ENCODE results near the gene ENO4. TPM values are rescaled to one million over a fixed set of nuclear protein-coding genes. Genes with fewer than 3 reads are reported as not detected.

The ENO4 gene
- polyA plus RNA-seq, 1 of the 3 experiments (the other 2 are of a cell fraction), result 0.36 TPM

DNA sequence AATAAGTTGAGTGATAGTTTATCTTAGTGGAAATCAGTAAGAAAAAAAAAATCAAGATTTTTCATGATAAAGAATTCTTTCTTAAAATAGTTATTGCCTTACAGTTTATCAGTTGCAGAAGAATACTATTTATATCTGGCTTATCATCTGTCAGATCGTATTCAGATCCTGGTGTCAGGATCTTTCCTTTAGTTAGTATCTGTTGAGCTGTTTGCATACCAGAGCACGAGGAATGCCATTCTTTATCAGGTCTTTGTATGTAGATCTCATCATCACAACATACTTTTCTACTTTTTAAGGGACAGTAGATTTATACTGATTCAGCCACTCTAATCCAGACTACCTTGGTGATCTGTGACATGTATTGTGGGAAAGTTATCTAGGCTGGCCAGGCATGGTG is 12.5 kb downstream of the ENO4 start:
- Histone ChIP-seq H3K36me3 (replicated peaks in 1 of 2; ENCODE audit: control insufficient read depth in 1 of 2, insufficient read depth in 2 of 2, low read length in 1 of 2) (no peaks in the 10 kb centered on the region), H3K27me3 (ENCODE audit: insufficient read depth) (no peaks in the 10 kb centered on the region), H2AFZ (ENCODE audit: low read depth) (no peak overlapping the region), H4K20me1 (ENCODE audit: insufficient read depth) (no peaks in the 10 kb centered on the region), H3K9me3 (no peaks in the 10 kb centered on the region), H3K4me1 (ENCODE audit: control insufficient read depth in 1 of 2, insufficient read depth in 2 of 2, low read depth in 1 of 2, low read length in 1 of 2) (no peaks in the 10 kb centered on the region), H3K4me3 (ENCODE audit: low read depth in 2 of 2, low read length in 1 of 2) (no peak overlapping the region), H3K79me2 (ENCODE audit: insufficient read depth) (no peaks in the 10 kb centered on the region), H3K27ac (ENCODE audit: low read depth in 2 of 2, low read length in 1 of 2) (no peak overlapping the region), H3F3A (replicated peaks; ENCODE audit: insufficient read depth) (no peaks in the 10 kb centered on the region), H3K4me2 (no peak overlapping the region), H3K9me2 (no peaks in the 10 kb centered on the region), H3K9ac (no peak overlapping the region)
- ChIA-PET CTCF (no interaction called here), POLR2A (no interaction called here)
- WGBS (ENCODE audit: low lambda C conversion rate), result 45% methylated on average over 2 of the region's 2 CpGs
- TF ChIP-seq MEF2A (IDR thresholded peaks at IDR 0.05; ENCODE audit: borderline replicate concordance, low read depth), result no peak
- TF ChIP-seq, protein P1, sequence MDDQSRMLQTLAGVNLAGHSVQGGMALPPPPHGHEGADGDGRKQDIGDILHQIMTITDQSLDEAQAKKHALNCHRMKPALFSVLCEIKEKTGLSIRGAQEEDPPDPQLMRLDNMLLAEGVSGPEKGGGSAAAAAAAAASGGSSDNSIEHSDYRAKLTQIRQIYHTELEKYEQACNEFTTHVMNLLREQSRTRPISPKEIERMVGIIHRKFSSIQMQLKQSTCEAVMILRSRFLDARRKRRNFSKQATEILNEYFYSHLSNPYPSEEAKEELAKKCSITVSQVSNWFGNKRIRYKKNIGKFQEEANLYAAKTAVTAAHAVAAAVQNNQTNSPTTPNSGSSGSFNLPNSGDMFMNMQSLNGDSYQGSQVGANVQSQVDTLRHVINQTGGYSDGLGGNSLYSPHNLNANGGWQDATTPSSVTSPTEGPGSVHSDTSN (IDR thresholded peaks at IDR 0.05), result peak; percentile 22; the same call in 1 of the 2 replicates
- DNase-seq, result no peak

GRCh38 chr10:116864436-116864835 is 15.1 kb downstream of the ENO4 start:
- Histone ChIP-seq H3K79me2 (ENCODE audit: insufficient read depth) (no peaks in the 10 kb centered on the region), H3K27ac (ENCODE audit: low read depth in 2 of 2, low read length in 1 of 2) (no peak overlapping the region), H3K9me3 (no peaks in the 10 kb centered on the region), H3K9ac (no peak overlapping the region), H4K20me1 (ENCODE audit: insufficient read depth) (no peaks in the 10 kb centered on the region), H2AFZ (ENCODE audit: low read depth) (no peak overlapping the region), H3K4me2 (no peak overlapping the region), H3K36me3 (replicated peaks in 1 of 2; ENCODE audit: control insufficient read depth in 1 of 2, insufficient read depth in 2 of 2, low read length in 1 of 2) (no peaks in the 10 kb centered on the region), H3K4me1 (ENCODE audit: control insufficient read depth in 1 of 2, insufficient read depth in 2 of 2, low read depth in 1 of 2, low read length in 1 of 2) (no peaks in the 10 kb centered on the region; a peak in 1 of 4 replicates), H3K4me3 (ENCODE audit: low read depth in 2 of 2, low read length in 1 of 2) (no peak overlapping the region), H3K9me2 (no peaks in the 10 kb centered on the region), H3K27me3 (ENCODE audit: insufficient read depth) (no peaks in the 10 kb centered on the region), H3F3A (replicated peaks; ENCODE audit: insufficient read depth) (no peaks in the 10 kb centered on the region)
- ChIA-PET CTCF (no interaction called here), POLR2A (no interaction called here)
- DNase-seq, result no peak
- TF ChIP-seq JUND (IDR thresholded peaks at IDR 0.05) (no peak), RXRA (IDR thresholded peaks at IDR 0.05; ENCODE audit: borderline replicate concordance, low read depth) (no peak), RFX5 (IDR thresholded peaks at IDR 0.05; ENCODE audit: low read length) (no peak), TAF1 (IDR thresholded peaks at IDR 0.05; ENCODE audit: borderline replicate concordance, low read depth, low read length) (no peak)
- TF ChIP-seq, protein P1 (IDR thresholded peaks at IDR 0.05), result no peak
- TF ChIP-seq, protein P2, sequence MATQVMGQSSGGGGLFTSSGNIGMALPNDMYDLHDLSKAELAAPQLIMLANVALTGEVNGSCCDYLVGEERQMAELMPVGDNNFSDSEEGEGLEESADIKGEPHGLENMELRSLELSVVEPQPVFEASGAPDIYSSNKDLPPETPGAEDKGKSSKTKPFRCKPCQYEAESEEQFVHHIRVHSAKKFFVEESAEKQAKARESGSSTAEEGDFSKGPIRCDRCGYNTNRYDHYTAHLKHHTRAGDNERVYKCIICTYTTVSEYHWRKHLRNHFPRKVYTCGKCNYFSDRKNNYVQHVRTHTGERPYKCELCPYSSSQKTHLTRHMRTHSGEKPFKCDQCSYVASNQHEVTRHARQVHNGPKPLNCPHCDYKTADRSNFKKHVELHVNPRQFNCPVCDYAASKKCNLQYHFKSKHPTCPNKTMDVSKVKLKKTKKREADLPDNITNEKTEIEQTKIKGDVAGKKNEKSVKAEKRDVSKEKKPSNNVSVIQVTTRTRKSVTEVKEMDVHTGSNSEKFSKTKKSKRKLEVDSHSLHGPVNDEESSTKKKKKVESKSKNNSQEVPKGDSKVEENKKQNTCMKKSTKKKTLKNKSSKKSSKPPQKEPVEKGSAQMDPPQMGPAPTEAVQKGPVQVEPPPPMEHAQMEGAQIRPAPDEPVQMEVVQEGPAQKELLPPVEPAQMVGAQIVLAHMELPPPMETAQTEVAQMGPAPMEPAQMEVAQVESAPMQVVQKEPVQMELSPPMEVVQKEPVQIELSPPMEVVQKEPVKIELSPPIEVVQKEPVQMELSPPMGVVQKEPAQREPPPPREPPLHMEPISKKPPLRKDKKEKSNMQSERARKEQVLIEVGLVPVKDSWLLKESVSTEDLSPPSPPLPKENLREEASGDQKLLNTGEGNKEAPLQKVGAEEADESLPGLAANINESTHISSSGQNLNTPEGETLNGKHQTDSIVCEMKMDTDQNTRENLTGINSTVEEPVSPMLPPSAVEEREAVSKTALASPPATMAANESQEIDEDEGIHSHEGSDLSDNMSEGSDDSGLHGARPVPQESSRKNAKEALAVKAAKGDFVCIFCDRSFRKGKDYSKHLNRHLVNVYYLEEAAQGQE (IDR thresholded peaks at IDR 0.05; ENCODE audit: low read depth, low read length), result no peak
- WGBS (ENCODE audit: low lambda C conversion rate), result 94% methylated on average over 4 of the region's 4 CpGs
